HG03432 (cell line): ENCODE data around the gene TMEM250.

ENCODE experiments used
- ATAC-seq: cut with Tn5 transposase; IDR thresholded peaks from one replicate; pipeline ENCODE4 v1.9.1; 2021; ENCODE audit warnings: mild to moderate bottlenecking, moderate library complexity; ENCODE audit not compliant: unreplicated experiment

Gene TMEM250

GRCh38 chr9:136096505-136097001, 22.1 kb downstream of the TMEM250 start:
- ATAC-seq = no peak

DNA sequence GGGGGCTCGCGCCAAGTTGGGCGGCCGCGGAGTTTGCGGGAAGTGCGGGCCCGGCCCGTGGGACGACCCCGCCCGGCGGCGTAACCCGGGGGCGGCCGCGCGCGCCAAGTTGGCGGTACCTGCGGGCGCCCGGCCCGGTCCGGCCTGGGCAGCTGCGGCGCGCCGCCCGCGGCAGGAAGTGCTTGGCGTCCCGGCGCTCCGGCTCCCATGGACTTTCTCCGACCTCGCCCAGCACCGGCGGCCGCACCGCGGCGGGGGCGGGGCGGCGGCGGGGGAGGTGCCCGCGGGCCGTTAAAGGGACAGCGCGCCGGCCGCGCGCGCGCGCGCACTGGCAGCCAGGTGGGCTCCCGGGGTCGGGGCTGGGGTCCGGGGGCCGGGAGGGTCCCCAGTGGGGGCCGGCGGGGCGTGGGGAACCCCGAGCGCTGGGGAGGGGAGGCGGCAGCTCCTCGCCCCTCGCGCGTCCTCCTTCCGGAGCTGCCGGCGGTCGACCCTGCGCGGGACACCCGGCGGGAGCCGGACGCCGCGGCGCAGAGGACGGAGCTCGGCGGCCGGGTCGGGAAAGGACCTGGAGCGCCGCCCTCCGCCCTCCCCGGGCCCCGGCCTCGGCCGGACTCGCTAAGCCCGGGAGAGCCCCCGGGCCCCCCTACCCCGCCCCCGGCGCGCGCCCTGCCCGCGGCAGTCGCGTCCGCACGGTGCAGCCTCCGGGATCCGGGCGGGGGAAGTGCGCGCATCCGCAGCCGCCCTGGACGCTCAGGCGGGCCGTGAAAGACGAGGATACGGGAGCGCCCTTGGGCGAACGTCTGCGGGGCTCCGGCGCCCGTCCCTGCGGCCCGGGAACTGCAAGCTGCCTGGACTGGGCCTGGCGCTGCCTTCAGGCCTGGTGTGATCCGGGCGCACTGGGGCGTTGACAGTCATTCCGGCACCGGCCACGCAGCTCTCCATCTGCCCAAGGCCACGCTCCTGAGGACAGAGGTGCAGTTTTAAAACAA, 23.3 kb downstream of the TMEM250 start, which contains the start of gene NACC2:
Gene NACC2 (minus strand): TSS at position 220 of the 989 bp plus-strand sequence. CDS start 44,768 bp downstream, outside the sequence.
- ATAC-seq = no peak

DNA sequence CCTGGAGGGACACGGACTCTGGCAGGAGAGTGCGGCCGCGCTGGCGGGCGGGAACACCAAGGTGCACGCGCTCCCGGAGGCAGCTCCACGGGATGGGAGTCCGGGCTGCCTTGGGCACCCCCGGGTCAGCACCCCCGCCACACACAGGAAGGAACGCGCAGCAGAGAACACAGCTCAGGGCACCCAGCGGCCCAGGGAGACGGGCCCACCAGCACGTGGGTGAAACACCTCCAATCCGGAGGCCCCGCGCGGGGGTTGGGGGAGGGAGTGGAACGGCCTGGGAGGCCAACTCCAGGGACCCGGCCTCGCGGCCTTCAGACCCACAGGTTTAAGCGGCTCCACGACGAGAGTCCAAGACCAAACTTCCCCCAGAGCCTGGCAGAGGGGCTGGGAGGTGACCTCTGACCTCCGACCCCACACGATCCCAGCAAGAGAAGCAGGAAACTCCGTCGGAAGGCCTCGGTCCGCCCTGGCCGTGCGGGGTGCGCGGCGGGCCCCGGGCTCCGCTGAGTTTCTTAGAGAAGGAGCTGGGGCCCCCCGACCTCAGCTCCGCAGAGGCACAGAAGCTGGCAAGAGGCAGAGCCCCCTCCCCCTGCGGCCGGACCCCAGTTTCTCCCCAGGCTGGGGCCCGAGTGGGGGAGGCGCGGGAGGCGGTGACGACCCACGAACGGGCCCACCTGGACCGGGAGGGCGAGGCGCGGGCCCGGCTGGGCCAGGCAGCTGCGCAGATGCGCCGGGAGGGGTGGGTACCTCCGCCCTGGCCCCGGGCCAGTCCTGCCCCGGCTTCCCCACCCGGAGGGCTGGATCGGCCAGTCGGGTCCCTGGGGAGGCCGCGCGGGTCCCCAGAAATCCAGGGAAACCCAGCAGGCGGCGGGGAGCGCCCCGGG, 24.4 kb downstream of the TMEM250 start:
- no peak for ATAC-seq

GRCh38 chr9:136093346-136093986, 25.2 kb downstream of the TMEM250 start:
- no peak for ATAC-seq

DNA sequence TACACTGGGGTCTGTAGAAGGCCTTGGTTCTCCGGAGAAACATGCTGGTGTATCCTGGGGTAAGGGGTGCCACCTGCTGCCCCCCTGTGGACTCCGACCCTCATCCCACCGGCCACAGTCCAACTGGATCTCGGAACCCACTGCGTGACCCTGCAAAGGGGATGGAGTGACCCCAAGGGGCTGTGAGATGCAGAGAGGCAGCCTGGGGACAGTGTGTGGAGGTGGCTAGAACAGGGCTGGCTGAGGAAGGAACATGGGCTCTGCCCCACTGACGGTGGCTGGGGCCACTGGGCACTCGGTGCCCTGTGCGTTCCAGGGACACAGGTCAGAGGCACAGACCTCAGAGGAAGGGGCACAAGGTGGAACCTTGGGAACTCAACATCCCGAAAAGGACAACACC, 25.9 kb downstream of the TMEM250 start:
- no peak for ATAC-seq

DNA sequence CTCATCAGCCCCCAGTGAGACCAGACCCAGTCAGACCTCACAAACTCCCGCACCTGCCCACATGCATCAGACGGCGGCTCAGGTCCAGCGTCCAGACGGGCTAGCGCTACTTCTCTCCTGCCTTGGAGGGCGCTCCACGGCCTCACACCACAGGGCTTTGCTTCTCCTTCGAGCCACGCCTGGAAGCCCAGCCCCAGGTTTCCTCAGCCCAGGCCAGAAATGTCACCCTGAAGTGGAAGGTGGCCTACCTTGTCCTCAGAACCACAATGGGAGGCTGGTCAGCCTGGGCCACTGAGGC, 26.4 kb downstream of the TMEM250 start:
- ATAC-seq = no peak

GRCh38 chr9:136091582-136092352, 26.9 kb downstream of the TMEM250 start:
- no peak for ATAC-seq

GRCh38 chr9:136090768-136091581, 27.7 kb downstream of the TMEM250 start:
- no peak for ATAC-seq

DNA sequence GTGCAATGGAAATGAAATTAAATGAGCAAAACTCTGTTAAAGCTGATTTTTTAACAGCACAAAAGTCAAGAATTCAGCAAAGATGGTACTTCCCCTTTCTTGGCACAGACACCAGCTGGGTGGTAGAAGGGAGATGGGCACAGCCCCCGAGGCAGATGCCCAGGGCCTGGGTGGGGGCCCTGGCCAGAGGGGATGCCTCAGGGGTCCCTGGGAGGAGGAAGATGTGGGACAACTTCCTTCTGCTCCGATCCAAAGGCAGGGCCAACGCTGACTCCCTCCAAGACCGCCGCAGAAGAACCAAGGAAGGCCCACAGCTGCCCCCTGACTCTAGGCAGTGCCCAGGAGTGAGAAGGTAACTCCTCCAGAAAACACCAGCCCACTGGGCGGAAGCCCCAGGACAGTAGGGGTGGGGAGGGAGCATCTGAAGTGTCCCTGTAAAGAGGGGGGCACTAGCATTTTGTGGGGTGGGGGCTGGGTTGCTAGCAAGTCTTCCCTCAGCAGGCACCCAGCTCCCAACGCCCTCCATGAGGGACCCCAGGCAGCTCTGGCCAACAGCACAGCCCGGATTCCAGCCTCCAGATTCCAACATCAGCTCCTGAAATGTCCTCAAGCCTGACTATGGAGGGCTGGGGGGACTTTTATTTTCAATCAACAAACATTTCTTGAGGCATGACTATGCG, 28.5 kb downstream of the TMEM250 start:
- ATAC-seq = no peak

GRCh38 chr9:136089697-136090045, 29.0 kb downstream of the TMEM250 start:
- no peak for ATAC-seq

DNA sequence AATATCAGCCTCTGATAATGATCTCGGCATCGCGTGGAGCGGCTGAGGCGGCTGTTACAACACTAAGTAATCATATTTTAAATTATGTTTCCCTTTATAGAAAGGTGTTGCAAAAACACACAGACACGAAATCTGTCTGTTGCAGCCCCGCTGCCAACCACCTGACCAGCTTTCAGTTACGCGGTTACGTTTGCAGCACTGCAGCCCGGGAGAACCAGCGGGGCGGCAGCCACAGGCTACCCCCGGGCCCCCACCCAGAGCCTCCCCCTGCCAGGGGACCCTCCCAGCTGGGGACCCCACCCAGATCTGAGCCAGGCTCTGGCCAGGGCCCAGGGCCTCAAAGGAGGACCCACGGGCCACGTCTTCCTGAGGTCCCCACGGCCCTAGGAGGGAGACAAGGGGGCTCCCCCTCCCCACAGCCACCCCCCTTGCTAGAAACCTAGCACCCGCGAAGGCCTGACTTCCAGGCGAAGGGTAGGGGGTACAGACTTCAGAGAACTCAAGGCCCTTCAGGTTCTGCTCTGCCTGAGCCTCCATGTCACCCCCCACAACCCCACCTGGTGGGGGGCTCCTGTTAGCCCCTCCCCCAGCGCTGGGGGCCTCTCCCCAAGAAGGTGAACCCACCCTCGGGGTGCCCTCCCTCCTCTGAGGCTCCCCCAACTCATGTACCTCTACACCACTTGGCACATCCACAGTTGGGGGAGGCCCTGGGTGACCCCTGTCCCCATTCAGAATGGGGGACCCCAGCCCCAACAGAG, 29.6 kb downstream of the TMEM250 start:
- no peak for ATAC-seq

DNA sequence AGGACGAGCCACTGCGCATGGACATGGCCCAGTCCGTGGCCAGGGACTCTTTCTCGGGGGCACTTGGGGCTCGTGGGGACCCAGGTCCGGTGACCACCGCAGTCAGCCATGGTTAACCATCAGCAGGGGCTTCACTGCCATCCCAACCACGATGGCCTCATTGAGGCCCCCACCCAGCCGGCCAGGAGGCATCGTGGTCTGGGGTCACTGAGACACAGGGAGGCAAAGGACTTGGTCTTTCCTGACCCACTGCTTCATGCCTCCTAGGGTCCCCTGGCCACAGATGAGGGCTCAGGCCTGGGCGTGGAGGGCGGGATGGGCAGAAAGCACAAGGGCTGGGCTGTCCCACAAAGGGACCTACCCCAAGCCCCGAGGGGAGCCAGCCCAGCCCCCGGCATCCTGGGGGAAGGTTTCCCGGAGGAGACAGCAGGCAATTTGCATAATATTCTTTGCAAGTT, 30.2 kb downstream of the TMEM250 start:
- ATAC-seq = no peak

DNA sequence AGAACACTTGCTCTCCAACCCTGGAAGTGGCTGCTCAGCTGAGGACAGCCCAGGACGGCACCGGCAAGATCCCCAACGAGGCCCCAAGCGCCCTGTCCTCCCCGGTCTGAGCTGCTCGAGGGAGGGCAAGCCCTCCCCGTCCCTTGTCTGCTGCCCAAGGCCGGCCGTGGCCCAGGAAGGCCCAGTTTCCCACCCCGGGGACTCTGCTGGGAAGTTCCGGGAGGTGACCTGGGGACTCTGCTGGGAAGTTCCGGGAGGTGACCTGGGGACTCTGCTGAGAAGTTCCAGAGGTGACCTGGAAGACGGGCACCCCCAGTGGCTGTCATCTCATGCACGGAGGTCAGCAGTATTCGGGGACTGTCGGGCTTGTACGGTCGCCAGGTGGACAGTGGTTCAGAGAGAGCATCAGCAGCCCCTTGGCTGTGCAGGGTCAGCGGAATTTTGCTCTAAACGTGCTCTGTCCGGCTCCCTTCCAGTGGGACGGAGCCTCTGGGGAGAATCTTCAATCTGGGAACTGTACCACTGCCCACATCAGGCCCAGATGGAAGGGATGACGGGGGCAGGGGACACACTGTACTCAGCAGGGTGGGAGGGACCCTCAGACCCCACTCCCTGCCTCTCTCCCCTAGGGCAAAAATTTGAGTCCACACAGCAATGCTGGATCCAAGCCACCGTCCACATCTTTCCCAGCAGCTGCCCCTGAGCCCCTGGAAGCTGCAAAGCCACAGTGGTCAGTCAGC, 30.8 kb downstream of the TMEM250 start:
- ATAC-seq = no peak

DNA sequence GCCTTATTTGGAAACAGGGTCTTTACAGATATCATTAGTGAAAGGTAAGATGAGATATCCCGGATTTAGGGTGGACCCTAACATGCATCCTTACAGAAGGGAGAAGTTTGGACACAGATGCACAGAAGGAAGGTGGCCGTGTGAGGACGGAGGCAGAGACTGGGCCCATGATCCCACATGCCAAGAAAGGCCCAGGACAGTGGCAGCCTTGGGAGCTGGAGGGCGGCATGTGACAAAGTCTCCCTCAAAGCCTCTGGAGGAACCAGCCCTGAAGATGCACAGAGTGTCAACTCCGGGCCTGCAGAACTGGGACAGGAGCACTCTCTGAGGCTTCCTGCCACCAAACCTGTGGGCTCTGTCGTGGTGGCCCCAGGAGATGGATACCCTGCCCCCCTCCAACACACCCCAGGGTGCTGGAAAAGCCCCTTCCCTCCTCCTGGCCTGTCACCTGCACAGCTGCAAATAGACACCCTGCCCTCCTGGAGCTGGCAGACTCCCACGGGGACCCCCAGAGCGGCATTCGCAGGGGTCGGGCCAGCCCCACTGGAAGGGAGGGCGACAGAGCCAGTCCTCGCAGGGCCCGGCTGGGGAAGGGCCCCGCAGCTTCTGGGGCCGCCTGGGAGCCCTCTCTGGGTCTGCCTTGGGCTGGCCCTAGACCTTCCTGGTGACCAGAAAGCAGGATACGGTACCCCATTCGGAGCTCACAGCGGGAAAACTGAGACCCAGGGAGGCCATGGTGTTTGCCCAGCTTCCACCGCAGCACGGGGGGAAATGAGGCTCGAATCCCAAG, 31.5 kb downstream of the TMEM250 start:
- no peak for ATAC-seq

GRCh38 chr9:136086213-136086881, 32.3 kb downstream of the TMEM250 start:
- no peak for ATAC-seq

DNA sequence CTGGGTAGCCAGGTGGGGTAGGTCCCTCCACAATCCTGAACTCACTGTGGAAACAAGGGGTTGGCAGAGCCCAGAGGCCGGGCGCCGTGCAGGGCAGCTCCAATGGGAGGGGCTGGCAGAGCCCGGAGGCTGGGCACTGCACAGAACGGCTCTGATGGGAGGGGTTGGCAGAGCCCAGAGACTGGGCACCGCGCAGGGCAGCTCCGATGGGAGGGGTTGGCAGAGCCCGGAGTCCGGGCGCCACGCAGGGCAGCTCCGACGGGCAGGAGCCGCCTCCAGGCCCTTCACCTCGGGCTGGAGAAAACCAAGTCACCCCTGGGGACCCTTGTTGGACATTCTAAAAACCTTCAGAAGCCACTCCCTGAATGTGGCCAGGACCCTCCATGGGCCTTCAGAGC, 32.9 kb downstream of the TMEM250 start:
- ATAC-seq = no peak
